ENCODE measurements around the gene FNDC10.
A peak's percentile ranks its signal among the peaks of the same experiment; 100 is the strongest.
"Not testable (repeated sequence)": the region's sequence is repeated elsewhere in the genome, so short reads cannot be mapped to it uniquely, and the experiment has no call there.

FNDC10 gene

GRCh38 chr1:1596493-1597274 lies 3.3 kb downstream of the FNDC10 start:
- H3K4ac ChIP-seq (ENCODE audit: low read length): no peak overlapping the region
- H3K23ac ChIP-seq (ENCODE audit: low read depth, low read length, poor library complexity): no peak overlapping the region
- no peak overlapping the region for H3K4me2 ChIP-seq (ENCODE audit: insufficient read depth, low read length, poor library complexity, severe bottlenecking)
- H3K18ac ChIP-seq (ENCODE audit: low read length): peak overlapping the region; percentile 83
- H2BK5ac ChIP-seq (ENCODE audit: low read length): no peak overlapping the region
- H2BK12ac ChIP-seq (ENCODE audit: low read length): peak overlapping the region; percentile 46
- peak overlapping the region; percentile 72 for H2AFZ ChIP-seq (ENCODE audit: low read length)
- peaks cover 20 to 51% (median 25%) of the 10 kb centered on the region in 3 experiments for H3K27me3 ChIP-seq (ENCODE audit: control insufficient read depth in 3 of 3, insufficient read depth in 3 of 3, low read depth in 1 of 3, low read length in 3 of 3)
- no peak overlapping the region for H4K8ac ChIP-seq (ENCODE audit: low read depth, low read length)
- H2BK15ac ChIP-seq (ENCODE audit: low read length): peak overlapping the region; percentile 45
- no peaks in the 10 kb centered on the region for H3K9me3 ChIP-seq (replicated peaks in 1 of 2; ENCODE audit: control insufficient read depth in 2 of 2, insufficient read depth in 1 of 2, low read depth in 1 of 2, low read length in 2 of 2)
- H3K4me1 ChIP-seq (ENCODE audit: control insufficient read depth in 2 of 2, insufficient read depth in 1 of 2, low read depth in 1 of 2, low read length in 2 of 2): peaks cover 10 to 22% of the 10 kb centered on the region in 2 donors
- no peak overlapping the region for H2BK120ac ChIP-seq (ENCODE audit: low read depth, low read length)
- H2AK5ac ChIP-seq (ENCODE audit: low read depth, low read length): no peak overlapping the region
- no peak overlapping the region for H3K14ac ChIP-seq (ENCODE audit: low read length)
- H3K36me3 ChIP-seq (replicated peaks in 1 of 2; ENCODE audit: control insufficient read depth in 2 of 2, insufficient read depth in 2 of 2, low read length in 2 of 2): no peaks in the 10 kb centered on the region
- no peak for DNase-seq (ENCODE audit: low spot score)
- no peak overlapping the region for H3K27ac ChIP-seq (replicated peaks; ENCODE audit: low read length)
- WGBS, 2 donors (ENCODE audit: extremely low coverage in 2 of 2, insufficient read length in 2 of 2, insufficient replicate concordance in 1 of 2): no CpG with 5 or more reads among the region's 12 CpGs
- H3K4me3 ChIP-seq (ENCODE audit: low read length in 2 of 2): no peak overlapping the region
- H3K79me1 ChIP-seq (ENCODE audit: low read depth, low read length): peaks cover 2% of the 10 kb centered on the region
- no peak overlapping the region for H3K9ac ChIP-seq (ENCODE audit: low read depth, low read length, poor library complexity)
- no peak overlapping the region for H4K91ac ChIP-seq (ENCODE audit: low read depth, low read length, poor library complexity)

DNA sequence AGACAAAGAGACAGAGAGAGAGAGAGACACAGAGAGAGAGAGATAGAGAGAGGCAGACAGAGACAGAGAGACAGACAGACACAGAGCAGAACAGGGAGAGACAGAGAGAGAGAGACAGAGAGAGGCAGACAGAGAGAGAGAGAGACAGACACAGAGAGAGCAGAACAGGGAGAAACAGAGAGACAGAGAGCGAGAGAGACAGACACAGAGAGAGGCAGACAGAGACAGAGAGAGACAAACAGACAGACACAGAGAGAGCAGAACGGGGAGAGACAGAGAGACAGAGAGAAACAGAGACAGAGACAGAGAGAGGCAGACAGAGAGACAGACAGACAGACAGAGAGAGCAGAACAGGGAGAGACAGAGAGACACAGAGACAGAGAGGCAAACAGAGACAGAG lies 4.6 kb downstream of the FNDC10 start:
- not testable (repeated sequence) for H3K4ac ChIP-seq (ENCODE audit: low read length); H2BK12ac ChIP-seq (ENCODE audit: low read length); H3K27ac ChIP-seq (replicated peaks; ENCODE audit: low read length); H4K8ac ChIP-seq (ENCODE audit: low read depth, low read length); H2BK5ac ChIP-seq (ENCODE audit: low read length); H3K14ac ChIP-seq (ENCODE audit: low read length); H3K4me2 ChIP-seq (ENCODE audit: insufficient read depth, low read length, poor library complexity, severe bottlenecking); H2BK120ac ChIP-seq (ENCODE audit: low read depth, low read length); H3K23ac ChIP-seq (ENCODE audit: low read depth, low read length, poor library complexity); DNase-seq (ENCODE audit: low spot score); H3K79me1 ChIP-seq (ENCODE audit: low read depth, low read length); H2AK5ac ChIP-seq (ENCODE audit: low read depth, low read length); H2BK15ac ChIP-seq (ENCODE audit: low read length); H2AFZ ChIP-seq (ENCODE audit: low read length); H3K9me3 ChIP-seq (replicated peaks in 1 of 2; ENCODE audit: control insufficient read depth in 2 of 2, insufficient read depth in 1 of 2, low read depth in 1 of 2, low read length in 2 of 2); H3K18ac ChIP-seq (ENCODE audit: low read length); H3K4me3 ChIP-seq (ENCODE audit: low read length in 2 of 2); H4K91ac ChIP-seq (ENCODE audit: low read depth, low read length, poor library complexity); H3K9ac ChIP-seq (ENCODE audit: low read depth, low read length, poor library complexity); H3K36me3 ChIP-seq (replicated peaks in 1 of 2; ENCODE audit: control insufficient read depth in 2 of 2, insufficient read depth in 2 of 2, low read length in 2 of 2)
- H3K4me1 ChIP-seq (ENCODE audit: control insufficient read depth in 2 of 2, insufficient read depth in 1 of 2, low read depth in 1 of 2, low read length in 2 of 2): peaks cover 8 to 16% of the 10 kb centered on the region in 2 donors
- peaks cover 9 to 37% (median 16%) of the 10 kb centered on the region in 3 experiments for H3K27me3 ChIP-seq (ENCODE audit: control insufficient read depth in 3 of 3, insufficient read depth in 3 of 3, low read depth in 1 of 3, low read length in 3 of 3)
- no CpG with 5 or more reads among the region's 2 CpGs for WGBS, 2 donors (ENCODE audit: extremely low coverage in 2 of 2, insufficient read length in 2 of 2, insufficient replicate concordance in 1 of 2)

- H3K4ac ChIP-seq (ENCODE audit: low read length): no peak overlapping the region
- H2AFZ ChIP-seq (ENCODE audit: low read length): peak overlapping the region; percentile 82
- no peak overlapping the region for H3K14ac ChIP-seq (ENCODE audit: low read length)
- H4K91ac ChIP-seq (ENCODE audit: low read depth, low read length, poor library complexity): no peak overlapping the region
- peak overlapping the region; percentile 12 for H3K9ac ChIP-seq (ENCODE audit: low read depth, low read length, poor library complexity)
- H2AK5ac ChIP-seq (ENCODE audit: low read depth, low read length): no peak overlapping the region
- H2BK15ac ChIP-seq (ENCODE audit: low read length): no peak overlapping the region
- H3K79me1 ChIP-seq (ENCODE audit: low read depth, low read length): peaks cover 2% of the 10 kb centered on the region
- H3K4me3 ChIP-seq (ENCODE audit: low read length in 2 of 2): peak overlapping the region in 1 of 2 donors; percentile 9
- peaks cover 8 to 34% (median 14%) of the 10 kb centered on the region in 3 experiments for H3K27me3 ChIP-seq (ENCODE audit: control insufficient read depth in 3 of 3, insufficient read depth in 3 of 3, low read depth in 1 of 3, low read length in 3 of 3)
- no peak overlapping the region for H2BK12ac ChIP-seq (ENCODE audit: low read length)
- H3K36me3 ChIP-seq (replicated peaks in 1 of 2; ENCODE audit: control insufficient read depth in 2 of 2, insufficient read depth in 2 of 2, low read length in 2 of 2): no peaks in the 10 kb centered on the region
- peak overlapping the region; percentile 43 for H3K23ac ChIP-seq (ENCODE audit: low read depth, low read length, poor library complexity)
- no peak overlapping the region for H2BK5ac ChIP-seq (ENCODE audit: low read length)
- peak overlapping the region; percentile 48 for H4K8ac ChIP-seq (ENCODE audit: low read depth, low read length)
- WGBS, 2 donors (ENCODE audit: extremely low coverage in 2 of 2, insufficient read length in 2 of 2, insufficient replicate concordance in 1 of 2): no CpG with 5 or more reads among the region's 10 CpGs
- no peak overlapping the region for H3K4me2 ChIP-seq (ENCODE audit: insufficient read depth, low read length, poor library complexity, severe bottlenecking)
- H3K4me1 ChIP-seq (ENCODE audit: control insufficient read depth in 2 of 2, insufficient read depth in 1 of 2, low read depth in 1 of 2, low read length in 2 of 2): peaks cover 8 to 14% of the 10 kb centered on the region in 2 donors
- peak overlapping the region; percentile 64 for H3K18ac ChIP-seq (ENCODE audit: low read length)
- no peak for DNase-seq (ENCODE audit: low spot score)
- peak overlapping the region; percentile 87 for H2BK120ac ChIP-seq (ENCODE audit: low read depth, low read length)
- H3K9me3 ChIP-seq (replicated peaks in 1 of 2; ENCODE audit: control insufficient read depth in 2 of 2, insufficient read depth in 1 of 2, low read depth in 1 of 2, low read length in 2 of 2): no peaks in the 10 kb centered on the region
- no peak overlapping the region for H3K27ac ChIP-seq (replicated peaks; ENCODE audit: low read length)
These were observed 5.2 kb downstream of the FNDC10 start for GRCh38 chr1:1594602-1595260.
